GM13976 (cell line): ENCODE results near the gene IMPDH1.

ENCODE experiments used
- DNase-seq: peaks from one replicate; pipeline ENCODE4 v3.0.0; 2012; ENCODE audit warnings: low spot score
- in situ Hi-C: fragments of 300-500 bp; cut with MboI; formaldehyde crosslinking; loops from one replicate; pipeline ENCODE4 v1.12.0; 2022; ENCODE audit warnings: low sequenced_read_pairs, mixed read lengths, inconsistent platforms; ENCODE audit not compliant: unreplicated experiment
- TF ChIP-seq, protein P1 (sequence below): IDR thresholded peaks from 2 replicates; pipeline ENCODE4 v1.5.1; 2012; ENCODE audit warnings: borderline replicate concordance, mild to moderate bottlenecking; ENCODE audit not compliant: insufficient read depth; ENCODE audit errors: extremely low read depth, missing control alignments, control extremely low read depth

IMPDH1 gene

DNA sequence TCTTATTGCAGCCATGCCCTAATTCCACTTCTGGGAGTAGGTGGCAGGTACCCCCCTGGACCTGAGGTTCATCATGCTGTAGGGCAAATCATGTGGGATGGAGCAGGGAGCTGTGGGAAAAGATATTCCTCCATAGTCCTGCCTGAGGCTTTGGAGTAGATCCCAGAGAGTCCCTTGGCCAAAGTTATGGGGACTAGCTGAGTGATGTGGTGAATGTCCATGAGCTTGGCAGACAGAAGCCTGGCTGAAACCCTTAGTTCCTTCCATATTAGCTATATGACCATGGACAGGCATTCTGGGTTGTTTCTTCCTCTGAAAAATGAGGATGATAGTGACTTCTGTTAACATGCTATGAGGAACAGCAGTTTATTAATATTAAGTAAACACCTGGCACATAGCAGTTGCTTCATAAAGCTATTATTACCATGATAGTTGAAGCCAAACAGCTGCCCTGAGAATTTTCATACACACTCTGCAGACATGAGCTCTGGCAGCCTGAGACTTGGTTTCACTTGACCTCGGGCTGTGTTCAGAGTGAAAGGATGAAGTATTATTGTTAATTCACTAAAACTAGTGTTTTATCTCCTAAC, 15.0 kb upstream of the IMPDH1 start:
- in situ Hi-C loops = loop anchor here (5.0 kb wide), 1 partner anchor 38 kb away; no protein-coding TSS in a partner anchor
- no peak for DNase-seq
- TF ChIP-seq, protein P1, sequence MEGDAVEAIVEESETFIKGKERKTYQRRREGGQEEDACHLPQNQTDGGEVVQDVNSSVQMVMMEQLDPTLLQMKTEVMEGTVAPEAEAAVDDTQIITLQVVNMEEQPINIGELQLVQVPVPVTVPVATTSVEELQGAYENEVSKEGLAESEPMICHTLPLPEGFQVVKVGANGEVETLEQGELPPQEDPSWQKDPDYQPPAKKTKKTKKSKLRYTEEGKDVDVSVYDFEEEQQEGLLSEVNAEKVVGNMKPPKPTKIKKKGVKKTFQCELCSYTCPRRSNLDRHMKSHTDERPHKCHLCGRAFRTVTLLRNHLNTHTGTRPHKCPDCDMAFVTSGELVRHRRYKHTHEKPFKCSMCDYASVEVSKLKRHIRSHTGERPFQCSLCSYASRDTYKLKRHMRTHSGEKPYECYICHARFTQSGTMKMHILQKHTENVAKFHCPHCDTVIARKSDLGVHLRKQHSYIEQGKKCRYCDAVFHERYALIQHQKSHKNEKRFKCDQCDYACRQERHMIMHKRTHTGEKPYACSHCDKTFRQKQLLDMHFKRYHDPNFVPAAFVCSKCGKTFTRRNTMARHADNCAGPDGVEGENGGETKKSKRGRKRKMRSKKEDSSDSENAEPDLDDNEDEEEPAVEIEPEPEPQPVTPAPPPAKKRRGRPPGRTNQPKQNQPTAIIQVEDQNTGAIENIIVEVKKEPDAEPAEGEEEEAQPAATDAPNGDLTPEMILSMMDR = no peak

- in situ Hi-C loops = no loop called here
- no peak for DNase-seq
- TF ChIP-seq, protein P1 = no peak
Measured at GRCh38 chr7:128422842-128423241, 13.1 kb upstream of the IMPDH1 start.

GRCh38 chr7:128422037-128422436, 12.3 kb upstream of the IMPDH1 start:
- DNase-seq = no peak
- in situ Hi-C loops = no loop called here
- TF ChIP-seq, protein P1 = no peak

GRCh38 chr7:128421384-128421783, 11.6 kb upstream of the IMPDH1 start:
- in situ Hi-C loops = no loop called here
- TF ChIP-seq, protein P1 = no peak
- DNase-seq = no peak

GRCh38 chr7:128420773-128421172, 11.0 kb upstream of the IMPDH1 start:
- DNase-seq = no peak
- in situ Hi-C loops = no loop called here
- TF ChIP-seq, protein P1 = no peak

GRCh38 chr7:128419257-128419656, 9.5 kb upstream of the IMPDH1 start:
- no peak for DNase-seq
- TF ChIP-seq, protein P1 = no peak
- in situ Hi-C loops = no loop called here
